Skin of body (tissue), 2 donors: ENCODE measurements around the gene MYO10. TPM values are rescaled to one million over a fixed set of nuclear protein-coding genes. Genes with fewer than 3 reads are reported as not detected.
A peak's percentile ranks its signal among the peaks of the same experiment; 100 is the strongest.
"Not testable (repeated sequence)": the region's sequence is repeated elsewhere in the genome, so short reads cannot be mapped to it uniquely, and the experiment has no call there.

Experiments
- DNase-seq: peaks from one replicate; lab custom pipeline; 2025; lab: John Stamatoyannopoulos, UW
- total RNA-seq: library from RNA; depleted of rRNA; stranded (reverse); fragments of >200 nt; gene quantifications from one replicate; pipeline ENCODE4 v1.2.3, GENCODE V29; 2014

The MYO10 gene
- total RNA-seq, 1 donor from 2014 or later, result 40.1 TPM

- no peak for DNase-seq
Observed at GRCh38 chr5:16788957-16789356, 147.1 kb downstream of the MYO10 start.

GRCh38 chr5:16787278-16787677, 148.8 kb downstream of the MYO10 start:
- no peak for DNase-seq

DNA sequence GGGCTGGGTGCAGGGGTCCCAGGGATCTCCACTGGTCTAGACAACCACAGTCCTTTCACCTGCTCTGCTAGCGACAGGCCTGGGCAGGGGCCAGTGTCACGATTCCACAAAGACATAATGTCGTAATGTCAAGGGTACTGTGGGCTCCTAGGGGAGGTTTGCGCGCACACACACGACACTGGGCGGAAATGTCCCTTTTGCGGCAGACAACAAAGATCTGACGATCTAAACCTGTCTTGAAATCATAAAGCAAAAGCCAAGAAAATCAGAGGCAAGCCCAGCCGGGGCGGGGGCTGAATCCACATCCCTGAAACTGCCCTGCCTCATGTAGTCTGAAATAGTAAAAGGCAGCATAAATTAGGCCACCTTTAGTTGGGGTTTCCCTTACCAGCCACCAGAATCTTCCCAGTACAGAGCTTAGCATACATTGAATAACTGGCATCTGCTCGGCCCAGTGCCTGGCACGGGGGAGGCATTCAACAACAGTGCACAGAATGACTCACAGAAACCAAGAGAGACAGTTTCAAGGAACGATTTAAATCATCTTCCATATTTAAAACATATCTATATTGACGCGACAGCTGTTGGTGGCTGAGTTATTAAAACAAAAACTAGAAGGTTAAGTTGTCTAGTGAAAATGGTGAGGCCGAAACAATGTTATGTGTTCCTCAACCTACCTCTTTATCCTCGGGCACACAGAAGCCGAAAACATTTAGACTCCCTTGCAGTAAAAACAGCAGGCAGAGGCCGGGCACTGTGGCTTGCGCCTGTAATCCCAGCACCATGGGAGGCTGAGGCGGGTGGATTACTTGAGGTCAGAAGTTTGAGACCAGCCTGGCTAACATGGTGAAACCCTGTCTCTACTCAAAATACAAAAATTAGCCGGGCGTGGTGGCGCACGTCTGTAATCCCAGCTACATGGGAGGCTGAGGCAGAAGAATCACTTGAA, 151.0 kb downstream of the MYO10 start:
- DNase-seq, result no peak

- no peak for DNase-seq
Observed at GRCh38 chr5:16784088-16784487, 152.0 kb downstream of the MYO10 start.

DNA sequence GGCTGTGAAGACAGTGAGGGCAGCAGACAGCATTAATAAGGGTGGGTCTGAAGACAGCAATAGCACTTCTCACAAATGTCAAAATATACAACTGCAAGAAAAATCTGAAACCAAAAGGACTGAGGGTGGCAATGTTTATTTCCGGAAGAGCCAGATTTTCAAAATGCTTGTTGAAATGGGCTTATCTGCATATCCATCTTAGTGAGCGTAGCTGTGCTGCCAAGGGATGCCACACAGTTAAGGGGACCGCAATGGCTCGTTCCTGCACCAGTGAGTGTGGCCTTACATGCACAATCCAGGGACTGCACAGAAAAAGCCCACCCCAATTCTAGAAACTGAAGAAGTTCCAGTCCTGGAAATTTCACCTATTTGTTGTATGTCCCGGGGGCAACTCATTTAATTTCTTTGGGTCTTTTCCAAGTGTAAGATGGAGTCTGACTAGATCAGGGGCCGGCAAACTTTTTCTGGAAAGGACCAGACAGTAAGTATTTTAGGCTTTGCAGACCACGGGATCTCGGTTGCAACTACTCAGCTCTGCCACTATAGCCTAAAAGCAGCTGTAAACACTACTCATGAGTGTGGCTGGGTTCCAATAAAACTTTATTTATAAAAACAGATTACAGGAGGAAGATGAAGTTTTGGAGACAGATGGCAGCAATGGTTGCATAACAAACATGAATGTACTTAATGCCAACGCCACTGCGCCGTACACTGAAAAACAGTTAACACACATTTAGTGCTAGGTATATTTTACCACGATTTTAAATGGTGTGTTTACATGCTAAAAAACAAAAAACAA, 154.1 kb downstream of the MYO10 start:
- no peak for DNase-seq

DNA sequence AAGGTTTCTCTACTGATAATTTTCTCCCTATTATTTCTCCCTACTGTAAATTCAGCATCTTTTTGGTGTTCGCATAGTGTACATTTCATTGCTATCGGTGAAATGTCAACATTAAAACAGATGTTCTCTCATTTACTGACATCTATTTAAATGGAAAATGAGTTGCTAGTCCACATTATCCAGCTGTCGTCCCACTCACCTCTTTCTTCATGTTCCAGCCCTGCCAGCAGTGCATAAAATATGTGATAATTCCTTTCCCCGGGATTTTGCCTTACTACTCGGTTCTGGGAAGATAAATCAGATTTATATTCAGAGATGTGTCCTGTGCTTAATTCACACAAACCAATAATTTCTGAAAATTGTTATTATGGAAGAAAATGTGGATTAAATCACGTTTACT, 155.8 kb downstream of the MYO10 start:
- DNase-seq, result no peak

- no peak for DNase-seq
Observed at GRCh38 chr5:16777432-16777831, 158.7 kb downstream of the MYO10 start.

- no peak for DNase-seq
Observed at GRCh38 chr5:16776611-16777251, 159.4 kb downstream of the MYO10 start.

GRCh38 chr5:16774806-16775205, 161.3 kb downstream of the MYO10 start:
- DNase-seq, result no peak

GRCh38 chr5:16773991-16774390, 162.1 kb downstream of the MYO10 start:
- peak; percentile 8 for DNase-seq

DNA sequence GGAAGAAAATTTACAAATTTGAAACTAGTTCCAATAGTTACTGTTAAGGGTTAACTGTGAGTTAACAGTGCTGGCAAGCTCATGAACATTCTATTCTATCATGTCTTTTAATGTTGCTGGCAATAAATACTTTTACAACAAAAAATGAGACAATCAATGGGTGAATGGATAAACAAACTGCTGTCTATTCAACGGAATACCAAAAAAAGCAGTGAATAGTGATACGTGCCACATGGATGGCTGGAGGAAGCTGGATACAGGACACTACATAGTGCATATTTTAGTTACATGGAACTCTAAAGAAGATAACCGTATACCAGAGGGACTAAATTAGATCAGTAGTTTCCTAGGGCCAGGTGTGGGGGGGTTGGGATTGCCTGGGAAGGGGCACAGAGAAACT, 163.5 kb downstream of the MYO10 start:
- no peak for DNase-seq

DNA sequence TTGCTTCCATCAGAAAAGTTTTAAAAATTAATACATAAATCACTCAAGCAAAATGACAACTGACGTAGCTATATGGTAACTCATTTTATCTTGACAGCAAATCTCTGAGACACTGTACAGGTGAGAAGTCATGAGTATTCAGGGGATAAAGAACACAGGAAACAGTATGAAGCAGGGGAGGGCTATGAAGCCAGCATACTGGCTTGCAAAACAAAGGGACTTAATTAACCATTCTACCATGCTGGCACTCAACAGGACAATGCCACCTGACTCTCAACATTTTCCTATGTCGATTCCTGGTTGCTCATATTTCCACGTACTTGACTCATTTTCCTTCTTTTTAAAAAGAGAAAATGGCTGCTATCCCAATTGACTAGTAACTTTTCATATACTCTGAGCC, 167.9 kb downstream of the MYO10 start:
- DNase-seq, result no peak

- peak; percentile 18 for DNase-seq
Observed at GRCh38 chr5:16763211-16763610, 172.9 kb downstream of the MYO10 start.

GRCh38 chr5:16759147-16759773, 176.8 kb downstream of the MYO10 start:
- no peak for DNase-seq

GRCh38 chr5:16757989-16758501, 178.0 kb downstream of the MYO10 start:
- no peak for DNase-seq

DNA sequence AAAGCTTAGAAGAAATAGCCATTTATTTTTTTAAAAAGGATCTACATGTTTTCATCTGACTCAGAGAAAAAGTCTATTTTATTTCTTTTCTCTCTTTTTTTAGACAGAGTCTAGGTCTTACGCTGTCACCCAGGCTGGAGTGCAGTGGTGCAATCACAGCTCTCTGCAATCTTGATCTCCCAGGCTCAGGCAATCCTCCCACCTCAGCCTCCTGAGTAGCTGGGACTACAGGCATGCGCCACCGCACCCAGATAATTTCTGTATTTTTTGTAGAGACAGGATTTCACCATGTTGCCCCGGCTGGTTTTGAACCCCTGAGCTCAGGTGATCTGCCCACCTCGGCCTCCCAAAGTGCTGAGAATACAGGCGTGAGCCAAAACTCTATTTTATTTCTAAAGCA, 178.5 kb downstream of the MYO10 start:
- DNase-seq, result not testable (repeated sequence)

DNA sequence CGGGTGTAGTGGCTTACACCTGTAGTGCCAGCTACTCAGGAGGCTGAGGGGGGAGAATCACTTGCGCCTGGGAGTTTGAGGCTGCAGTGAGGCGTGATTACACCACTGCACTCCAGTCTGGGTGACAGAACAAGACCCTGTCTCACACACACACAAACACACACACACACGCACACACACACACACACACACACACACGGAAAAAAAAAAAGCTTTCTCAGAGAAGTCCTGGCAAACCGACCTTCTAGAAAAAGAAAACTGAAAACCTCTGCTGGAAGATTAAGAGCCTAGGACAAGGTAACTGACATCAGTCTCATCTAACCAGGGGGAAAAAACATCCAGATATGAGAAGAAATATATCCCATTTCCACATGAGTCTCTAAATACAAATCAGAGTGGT, 178.9 kb downstream of the MYO10 start:
- no peak for DNase-seq

DNA sequence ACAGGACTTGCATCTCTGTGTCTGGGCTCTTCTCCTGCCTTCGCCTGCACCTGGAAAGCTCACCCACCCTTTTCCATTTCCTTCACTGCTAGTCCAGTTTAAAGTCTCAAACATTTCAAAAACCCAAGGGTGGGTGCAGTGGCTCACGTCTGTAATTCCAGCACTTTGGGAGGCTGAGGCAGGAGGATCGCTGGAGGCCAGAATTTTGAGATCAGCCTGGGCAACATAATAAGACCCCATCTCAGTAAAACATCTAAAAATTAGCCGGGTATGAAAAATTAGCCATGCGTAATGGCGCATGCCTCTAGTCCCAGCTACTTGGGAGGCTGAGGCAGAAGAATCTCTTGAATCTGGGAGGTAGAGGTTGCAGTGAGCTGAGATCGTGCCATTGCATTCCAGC, 179.4 kb downstream of the MYO10 start:
- no peak for DNase-seq

DNA sequence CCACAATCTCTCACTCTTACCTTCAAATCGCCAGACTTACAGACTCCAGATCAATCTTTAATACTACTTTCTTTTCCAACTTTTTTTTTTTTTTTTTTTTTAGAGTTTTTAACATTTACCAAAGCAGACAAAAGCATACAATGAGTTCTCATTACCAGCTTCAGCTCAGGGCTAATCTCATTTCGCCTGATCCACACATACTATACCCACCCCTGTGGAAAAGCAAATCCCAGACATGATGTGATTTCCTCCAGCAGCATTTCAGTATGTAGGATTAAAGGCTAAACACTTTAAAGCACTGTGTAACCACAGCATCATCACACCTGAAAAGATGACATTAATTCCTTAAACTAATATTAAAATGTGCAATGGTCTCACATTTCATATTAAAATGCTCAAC, 180.4 kb downstream of the MYO10 start:
- no peak for DNase-seq

DNA sequence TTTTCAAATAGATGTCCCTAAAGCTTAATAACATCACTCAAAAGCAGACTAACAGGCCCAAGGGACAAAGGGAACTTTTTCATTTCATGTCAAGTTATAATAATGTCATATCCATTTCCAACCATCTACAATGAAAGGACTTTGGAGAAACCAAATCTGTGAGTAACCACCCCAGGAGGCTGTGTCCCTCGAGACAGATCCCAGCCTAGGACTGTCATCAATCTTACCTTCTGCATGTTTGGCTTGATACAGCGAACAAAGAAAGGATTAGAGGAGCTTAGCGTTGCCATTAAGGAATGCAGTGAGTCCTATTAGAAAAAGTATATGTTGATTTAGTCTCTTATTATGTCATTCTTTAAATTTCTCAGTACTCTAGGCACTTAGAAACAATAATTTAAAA, 181.5 kb downstream of the MYO10 start:
- DNase-seq, result no peak

- DNase-seq, result no peak
Observed at GRCh38 chr5:16754086-16754485, 182.0 kb downstream of the MYO10 start.
